ENCODE measurements around the gene FAM13A.
"Not testable (repeated sequence)": the region's sequence is repeated elsewhere in the genome, so short reads cannot be mapped to it uniquely, and the experiment has no call there.

FAM13A gene

DNA sequence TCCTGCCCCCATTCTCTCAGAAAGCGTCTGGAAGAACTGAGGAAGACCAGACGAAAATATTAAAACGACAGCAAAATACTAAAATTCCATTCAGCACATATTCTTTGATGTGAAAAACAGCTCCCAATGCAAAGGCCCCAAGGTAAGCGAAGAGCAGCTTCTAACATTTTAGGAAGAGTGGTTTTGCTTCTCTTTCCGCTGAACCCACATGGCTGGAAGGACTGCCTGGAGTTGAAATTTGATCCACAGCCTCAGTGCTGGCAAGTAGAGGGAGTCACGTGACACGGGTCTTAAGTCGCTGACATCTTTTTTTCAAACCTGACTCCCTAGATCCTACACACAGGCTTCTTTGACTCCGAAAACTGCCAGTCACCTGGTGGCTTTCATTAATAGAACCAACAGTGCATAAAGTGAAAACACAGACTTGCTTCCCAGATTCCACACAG is at the start of gene FAM13A:
Gene FAM13A (minus strand): TSS at position 233 of the 446 bp plus-strand sequence. CDS start 221 bp downstream, at position 12.
- no peak for DNase-seq (ENCODE audit: low read depth in 2 of 2)

DNA sequence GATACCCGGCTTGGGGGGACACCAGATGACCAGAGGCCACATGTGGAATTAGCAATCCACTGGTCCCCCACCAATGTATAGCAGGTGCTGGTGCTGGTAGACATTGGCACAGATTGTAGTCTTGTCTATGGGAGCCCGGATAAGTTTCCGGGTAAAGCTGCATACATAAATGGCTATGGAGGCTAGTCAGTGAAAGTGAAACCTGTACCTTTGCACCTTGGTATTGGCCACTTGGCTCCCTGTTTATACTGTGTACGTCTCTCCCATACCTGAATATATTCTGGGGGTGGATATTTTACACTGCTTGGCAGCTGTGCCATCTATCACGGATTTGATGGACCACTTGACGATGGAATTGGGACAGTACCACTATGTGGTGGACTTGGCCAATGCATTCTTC is 48.7 kb upstream of the FAM13A start:
- DNase-seq (ENCODE audit: low read depth in 2 of 2), result no peak

DNA sequence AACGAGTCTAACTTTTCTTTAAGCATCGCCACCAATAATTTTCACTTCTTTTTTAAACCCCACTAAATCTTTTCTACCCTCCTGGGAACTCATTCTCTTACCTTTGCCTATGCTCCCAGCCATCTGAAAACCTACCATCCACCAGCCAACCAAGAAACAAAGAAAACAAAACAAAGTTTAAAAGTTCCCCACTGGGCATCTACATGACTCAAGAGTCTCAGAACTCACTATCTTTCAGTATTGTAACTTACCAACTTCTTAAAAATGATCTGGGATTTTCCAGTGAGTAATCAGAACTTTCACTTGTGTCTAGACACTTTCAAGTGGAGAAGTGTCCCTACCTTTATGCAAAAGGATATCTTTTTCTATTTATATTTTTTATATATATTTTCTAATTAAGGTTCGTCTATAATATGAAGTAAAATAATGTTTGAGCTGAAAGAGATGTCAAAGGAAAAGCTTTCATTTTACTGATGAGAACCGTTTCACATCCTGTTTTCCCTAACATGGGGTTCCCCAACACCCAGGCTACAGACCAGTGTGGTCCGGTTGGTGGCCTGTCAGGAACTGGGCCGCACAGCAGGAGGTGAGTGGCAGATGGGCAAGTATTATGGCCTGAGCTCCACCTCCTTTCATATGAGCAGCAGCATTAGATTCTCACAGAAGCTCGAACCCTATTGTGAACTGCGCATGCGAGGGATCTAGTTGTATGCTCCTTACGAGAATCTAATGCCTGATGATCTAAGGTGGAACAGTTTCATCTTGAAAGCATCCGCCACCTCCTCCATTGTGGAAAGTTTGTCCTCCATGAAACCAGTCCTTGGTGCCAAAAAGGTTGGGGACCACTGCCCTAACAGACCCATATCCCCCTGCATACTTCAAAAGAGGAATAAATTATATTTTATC is 44.5 kb upstream of the FAM13A start:
- no peak for DNase-seq (ENCODE audit: low read depth in 2 of 2)

DNA sequence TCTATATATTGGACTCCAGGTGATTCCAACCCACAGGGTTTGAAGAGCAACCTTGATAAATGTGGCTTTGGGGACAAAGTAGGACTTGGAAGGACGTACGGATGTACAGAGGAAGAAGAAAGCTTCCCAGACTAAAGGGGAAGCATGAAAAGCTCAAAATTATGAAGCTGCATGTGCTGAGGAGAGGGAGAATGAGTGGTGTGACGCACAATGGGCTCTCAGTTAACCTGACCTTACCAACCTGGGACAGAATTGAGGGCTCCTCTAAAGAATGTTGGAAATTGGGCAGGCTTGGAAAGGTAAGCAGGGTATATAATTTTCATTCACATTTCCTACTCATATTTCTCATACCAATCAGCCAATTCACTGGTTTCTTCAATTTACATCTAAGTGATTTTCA is 43.9 kb upstream of the FAM13A start:
- no peak for DNase-seq (ENCODE audit: low read depth in 2 of 2)

DNA sequence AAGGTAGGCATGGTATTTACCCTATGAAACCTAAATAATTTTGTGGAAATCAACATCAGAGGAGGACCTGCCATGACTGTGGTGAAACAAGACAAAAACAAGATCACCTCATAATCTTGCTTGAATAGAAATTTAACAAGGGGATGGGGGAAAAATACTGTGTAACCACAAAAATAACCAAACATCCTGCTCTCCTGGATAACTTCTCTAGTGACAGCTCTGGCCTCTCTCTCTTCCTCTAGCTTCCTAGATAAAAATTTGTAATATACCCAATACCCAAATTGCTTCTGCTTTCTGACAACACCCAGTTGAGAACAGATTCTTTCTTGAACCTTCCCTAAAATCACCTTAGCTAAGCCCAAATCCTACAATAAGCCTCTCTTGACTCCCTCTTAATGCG is 42.5 kb upstream of the FAM13A start:
- no peak for DNase-seq (ENCODE audit: low read depth in 2 of 2)

DNA sequence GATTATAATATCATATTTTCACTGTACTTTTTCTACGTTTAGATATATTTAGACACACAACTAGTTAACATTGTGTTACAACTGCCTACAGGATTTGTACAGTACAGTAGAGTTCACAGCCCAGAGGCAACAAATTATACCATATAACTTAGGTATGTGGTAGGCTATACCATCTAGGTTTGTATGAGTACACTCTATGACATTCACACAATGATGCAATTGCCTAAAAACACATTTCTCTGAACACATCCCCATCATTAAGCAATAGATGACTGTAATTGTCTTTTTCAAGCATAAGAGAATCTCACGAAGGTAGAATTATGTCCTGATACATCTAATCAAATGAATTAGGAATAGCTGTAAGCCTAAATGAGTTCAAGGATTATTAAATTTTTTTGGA is 42.0 kb upstream of the FAM13A start:
- no peak for DNase-seq (ENCODE audit: low read depth in 2 of 2)

DNA sequence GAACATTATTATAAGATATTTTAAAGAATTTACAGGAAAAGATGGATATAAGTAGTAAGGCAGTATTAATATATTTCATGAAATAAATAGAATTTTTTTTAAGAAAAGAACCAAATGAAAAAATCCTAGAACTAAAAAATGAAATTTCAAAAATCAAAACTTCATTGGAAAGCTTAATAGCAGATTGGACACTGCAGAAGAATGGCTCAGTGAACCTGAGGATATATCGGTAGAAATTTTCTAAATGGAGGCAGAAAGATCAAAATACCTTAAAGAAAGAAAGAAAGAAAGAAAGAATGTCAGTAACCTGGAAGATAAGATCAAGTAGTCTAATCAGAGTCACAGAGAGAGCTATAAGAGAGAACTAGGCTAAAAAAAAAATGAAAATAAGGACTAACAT is 21.3 kb upstream of the FAM13A start:
- DNase-seq (ENCODE audit: low read depth in 2 of 2), result no peak

DNA sequence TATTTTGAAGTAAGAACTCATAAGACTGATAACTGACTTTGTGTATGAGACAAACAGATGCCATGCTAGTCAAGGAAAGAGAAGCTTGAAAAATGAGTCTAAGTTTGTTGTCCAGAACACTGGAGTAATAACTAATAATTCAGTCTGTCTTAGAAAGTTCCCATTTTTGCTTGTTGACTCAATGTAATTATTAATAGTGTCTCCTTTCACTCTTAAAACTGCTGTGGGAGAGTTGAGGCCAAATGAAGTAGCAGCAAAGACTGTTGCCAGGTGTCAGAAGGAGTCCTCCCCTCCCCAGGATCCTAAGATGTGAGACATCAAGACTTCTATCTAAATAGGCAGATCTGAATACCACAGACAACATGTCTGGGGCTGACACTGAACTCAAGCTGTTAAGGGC is 20.8 kb upstream of the FAM13A start:
- no peak for DNase-seq (ENCODE audit: low read depth in 2 of 2)

DNA sequence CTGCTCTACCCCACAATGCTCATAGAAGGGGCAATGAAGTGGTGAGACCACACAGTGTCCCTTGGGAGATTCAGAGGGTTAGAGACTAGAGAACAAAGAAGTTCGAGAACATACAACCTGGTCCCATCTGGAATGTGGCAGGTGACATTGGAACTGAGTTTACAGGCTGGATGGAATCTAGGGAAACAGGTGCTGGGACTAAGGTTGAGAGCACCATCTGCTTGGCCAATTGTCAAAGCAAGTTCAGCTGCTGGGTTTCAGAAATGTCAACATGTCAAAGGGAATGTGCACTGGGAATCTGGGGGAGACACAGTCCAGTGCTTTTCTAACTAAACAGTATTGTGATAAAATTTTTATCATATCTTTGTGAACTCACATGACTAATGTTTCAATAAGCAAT is 15.9 kb upstream of the FAM13A start:
- no peak for DNase-seq (ENCODE audit: low read depth in 2 of 2)

DNA sequence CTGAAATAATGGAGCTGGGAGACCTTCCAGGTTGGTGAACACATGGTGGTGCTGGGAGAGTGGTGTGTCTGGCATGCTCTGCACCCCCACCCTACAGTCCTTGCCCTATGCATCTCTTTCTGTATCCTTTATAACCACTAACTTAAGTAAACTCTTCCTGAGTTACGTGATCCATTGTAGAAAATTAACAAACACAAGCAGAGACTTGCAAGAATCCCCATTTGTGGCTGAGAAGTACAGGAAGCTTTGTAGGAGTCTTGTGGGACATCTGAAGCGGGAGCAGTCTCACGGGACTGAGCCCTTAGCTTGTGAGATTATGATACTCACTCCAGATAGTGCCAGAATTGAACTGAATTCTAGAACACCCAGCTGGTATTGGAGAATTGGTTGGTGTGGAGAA is 14.3 kb upstream of the FAM13A start:
- no peak for DNase-seq (ENCODE audit: low read depth in 2 of 2)

DNA sequence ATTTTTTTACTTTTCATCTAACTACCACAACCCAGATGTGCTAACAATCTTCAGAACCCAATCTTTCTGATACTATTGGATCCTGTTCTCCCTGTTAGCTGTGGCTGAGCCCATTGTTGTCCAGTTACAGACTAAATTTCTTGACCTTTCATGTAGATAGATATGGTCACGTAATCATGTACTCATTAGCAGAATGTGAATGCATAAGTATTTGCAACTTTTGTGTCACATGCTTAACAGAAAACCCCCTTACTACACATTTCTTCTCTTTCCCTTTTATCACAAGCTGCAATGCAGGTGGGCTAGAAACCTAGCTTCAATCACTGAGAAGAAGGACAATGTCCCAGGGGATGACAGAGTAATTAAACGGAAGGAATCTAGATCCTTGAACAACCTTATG is 13.1 kb upstream of the FAM13A start:
- no peak for DNase-seq (ENCODE audit: low read depth in 2 of 2)

DNA sequence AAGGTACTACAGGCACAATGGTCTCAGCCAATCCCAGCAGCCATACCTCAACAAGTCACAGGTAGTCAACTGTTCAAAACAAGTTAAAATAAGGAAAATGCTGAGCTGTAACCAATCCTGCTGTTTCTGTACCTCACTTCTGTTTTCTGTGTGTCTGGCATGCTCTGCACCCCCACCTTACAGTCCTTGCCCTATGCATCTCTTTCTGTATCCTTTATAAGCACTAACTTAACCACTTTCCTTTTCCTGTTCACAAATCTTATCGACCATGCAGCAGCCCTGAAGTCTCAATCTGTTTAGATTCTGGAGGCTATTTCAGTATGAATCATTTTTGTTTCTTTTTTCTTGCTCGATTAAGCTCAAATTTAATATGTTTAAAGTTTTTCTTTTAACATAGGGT is 12.5 kb upstream of the FAM13A start:
- DNase-seq (ENCODE audit: low read depth in 2 of 2), result no peak

DNA sequence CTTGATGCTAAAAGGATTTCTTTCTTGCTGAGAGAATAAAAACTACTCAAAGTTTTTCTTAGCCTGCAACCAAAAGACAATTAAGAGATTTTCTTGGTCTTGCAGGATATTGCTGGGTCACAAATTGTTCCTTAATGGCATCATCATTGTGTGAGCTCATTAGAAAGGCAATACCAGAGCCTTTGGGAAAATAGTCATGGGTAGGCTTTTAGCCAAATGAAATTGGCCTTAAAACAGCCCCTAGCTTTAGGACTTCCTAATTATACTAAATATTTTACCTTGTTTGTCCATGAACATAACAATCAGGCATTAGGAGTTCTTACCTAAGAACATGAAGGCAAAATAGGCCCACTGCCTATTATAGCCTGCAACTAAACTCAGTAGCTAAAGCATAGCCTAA is 10.4 kb upstream of the FAM13A start:
- no peak for DNase-seq (ENCODE audit: low read depth in 2 of 2)

DNA sequence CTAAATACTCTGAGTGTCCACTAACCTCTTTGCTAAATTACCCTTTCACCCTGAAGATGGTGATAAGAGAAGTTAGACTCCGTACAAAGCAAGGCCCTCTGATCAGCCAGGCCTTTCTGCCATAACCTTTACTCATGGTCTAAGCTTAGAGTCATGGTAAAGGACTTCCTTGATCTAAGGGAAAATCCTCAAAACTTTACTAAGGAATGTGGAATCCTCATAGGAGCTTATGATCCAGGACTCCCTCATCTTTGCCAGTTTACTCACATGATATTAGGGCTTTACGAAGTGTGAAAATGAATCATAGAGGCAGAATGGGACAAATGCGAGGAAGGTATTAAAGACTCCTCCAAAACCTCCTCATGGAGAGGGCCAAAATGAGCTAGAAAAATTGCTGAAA is 7.9 kb upstream of the FAM13A start:
- DNase-seq (ENCODE audit: low read depth in 2 of 2), result no peak

DNA sequence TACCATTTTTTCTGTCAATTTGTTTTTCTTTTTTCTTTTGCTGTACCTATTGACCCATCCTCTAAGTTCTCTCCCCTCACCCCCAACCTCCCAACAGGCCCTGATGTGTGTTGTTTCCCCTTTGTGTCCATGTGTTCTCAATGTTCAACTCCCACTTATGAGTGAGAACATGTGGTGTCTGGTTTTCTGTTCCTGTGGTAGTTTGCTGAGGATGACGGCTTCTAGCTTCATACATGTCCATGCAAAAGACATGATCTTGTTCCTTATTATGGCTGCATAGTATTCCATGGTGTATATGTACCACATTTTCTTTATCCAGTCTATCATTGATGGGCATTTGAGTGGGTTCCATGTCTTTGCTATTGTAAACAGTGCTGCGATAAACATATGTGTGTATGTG is 859 bp upstream of the FAM13A start:
- DNase-seq (ENCODE audit: low read depth in 2 of 2), result not testable (repeated sequence)

DNA sequence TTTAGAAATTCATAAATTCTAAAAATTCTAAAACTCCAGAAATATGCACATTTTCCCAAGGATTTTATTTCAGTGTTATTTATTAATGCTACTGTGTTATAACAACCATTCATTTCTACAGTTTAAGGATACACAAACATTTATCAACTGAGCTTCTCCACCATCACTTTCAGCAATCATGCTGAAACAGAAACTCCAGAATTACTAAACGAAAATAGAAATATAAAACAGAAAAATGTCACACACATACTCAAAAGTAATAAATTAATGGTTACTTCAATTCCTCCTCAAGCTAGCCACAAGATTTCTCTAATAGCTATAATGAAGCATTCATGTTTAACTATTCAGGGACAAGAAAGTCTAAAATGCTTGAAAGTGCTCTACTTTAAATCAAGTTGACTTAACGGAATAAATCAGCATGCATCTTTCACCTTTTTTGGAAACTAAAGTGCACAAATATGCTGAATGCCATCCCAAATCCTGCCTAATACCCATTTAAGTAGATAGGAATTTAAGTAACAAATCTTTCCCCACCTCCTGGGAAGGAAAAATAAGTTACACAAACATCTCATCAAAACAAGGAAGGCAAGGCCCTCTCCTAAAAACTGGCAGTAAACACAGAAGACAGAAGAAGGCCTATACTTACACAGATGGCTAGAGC is 563 bp downstream of the FAM13A start:
- DNase-seq (ENCODE audit: low read depth in 2 of 2), result no peak

DNA sequence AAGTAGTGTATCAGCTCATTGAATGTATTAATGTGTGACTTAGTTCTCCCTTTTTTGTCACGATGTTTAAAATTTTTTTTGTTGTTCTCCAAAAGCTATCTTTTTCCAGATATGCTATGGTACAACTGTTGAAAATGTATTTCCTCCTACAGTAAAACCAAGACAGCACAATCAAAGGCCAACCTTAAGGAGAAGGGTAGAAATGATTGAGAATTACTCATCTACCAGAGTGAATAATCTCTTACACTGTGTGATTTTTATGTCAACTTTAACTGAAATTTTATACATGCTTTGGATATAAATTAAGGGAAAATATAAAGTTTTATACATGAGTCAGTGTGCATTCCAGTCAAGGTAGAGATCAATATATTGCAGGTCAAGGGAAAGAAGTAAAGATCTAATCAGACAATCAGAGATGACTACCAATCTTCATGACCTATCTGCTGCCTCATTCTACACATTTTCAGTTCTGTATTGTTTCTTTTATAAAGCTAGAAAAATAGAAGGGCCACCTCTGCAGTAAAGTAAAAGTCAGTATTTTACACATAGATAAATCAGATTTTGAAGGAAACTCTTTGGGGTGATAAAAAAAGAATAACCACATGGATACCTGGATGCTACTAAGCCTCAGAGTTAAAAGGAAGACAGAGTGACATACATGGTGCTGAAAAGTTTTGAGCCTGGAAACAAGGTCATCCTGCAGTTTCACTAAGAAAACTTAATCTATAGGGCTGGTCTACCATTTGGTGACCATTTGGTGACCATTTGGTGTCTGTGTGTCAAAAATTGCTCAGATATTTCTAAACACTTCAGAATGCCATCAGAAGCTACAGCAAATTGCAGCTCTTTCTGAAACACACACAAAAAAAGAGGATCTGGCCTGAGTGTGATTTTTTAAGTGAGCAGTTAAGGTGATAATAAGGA is 1.6 kb downstream of the FAM13A start:
- no peak for DNase-seq (ENCODE audit: low read depth in 2 of 2)

DNA sequence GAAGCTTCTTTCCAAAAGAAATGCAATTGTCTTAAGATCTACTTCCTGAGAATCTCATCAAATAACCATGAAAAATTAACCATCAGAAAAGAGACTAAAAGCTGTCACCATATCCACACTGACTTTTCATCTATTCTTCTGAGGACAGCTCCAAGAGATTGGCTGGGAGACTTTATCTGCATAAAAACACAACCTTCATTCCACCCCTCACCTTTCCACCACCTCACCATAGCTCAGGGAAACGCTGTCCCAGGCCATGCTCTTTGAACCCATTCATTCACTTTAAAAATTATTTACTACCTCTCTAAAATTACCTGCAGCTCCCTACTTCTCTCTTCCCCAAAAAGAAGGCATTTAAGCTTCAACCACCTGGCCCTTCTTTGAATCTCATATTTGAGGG is 2.4 kb downstream of the FAM13A start:
- no peak for DNase-seq (ENCODE audit: low read depth in 2 of 2)

DNA sequence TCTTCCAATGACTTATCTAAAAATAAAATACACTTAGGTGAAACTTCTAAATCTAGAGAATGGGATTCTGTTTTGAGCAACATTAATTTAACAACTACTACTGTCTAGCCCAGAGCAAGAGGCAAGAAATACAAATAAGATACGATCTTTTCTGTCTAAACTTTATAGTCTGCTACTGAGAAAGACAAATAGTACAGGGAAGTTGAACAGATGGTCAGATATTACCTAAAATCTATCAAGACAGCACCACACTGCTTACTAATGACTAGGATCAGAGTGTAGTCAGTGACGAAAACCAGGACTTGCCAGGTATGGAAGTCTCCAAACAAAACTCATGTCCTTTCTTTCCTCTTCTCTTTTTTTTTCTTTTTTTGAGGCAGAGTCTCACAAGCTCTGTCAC is 7.1 kb downstream of the FAM13A start:
- no peak for DNase-seq (ENCODE audit: low read depth in 2 of 2)

DNA sequence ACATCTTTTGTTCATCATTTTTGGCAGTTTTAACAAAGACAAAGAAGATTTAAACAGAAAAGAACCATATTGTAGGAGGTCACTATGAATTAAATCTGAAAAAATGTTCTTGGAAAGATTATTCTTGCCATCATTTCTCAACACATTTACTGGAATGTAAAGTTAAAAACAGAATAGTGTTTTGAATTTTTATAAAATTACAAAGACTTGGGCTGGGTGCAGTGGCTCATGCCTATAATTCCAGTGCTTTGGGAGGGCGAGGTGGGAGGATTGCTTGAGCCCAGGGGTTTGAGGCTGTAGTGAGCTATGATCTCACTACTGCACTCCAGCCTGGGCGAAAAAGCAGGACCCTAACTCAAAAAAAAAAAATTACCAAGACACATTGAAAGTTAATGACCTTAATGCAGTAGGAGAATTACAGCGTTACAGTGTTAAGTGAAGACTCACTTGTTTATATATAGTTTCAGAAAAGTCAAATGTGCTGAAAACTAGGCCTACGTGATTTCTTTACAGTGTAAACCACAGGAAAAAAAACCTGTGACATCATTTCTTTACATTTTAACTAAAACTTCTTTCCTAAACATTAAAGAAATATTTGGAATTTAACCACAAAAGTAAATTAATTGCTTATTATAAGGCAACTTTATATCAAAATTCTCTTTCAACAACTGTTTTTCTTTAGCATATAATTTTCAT is 7.9 kb downstream of the FAM13A start:
- DNase-seq (ENCODE audit: low read depth in 2 of 2), result no peak

DNA sequence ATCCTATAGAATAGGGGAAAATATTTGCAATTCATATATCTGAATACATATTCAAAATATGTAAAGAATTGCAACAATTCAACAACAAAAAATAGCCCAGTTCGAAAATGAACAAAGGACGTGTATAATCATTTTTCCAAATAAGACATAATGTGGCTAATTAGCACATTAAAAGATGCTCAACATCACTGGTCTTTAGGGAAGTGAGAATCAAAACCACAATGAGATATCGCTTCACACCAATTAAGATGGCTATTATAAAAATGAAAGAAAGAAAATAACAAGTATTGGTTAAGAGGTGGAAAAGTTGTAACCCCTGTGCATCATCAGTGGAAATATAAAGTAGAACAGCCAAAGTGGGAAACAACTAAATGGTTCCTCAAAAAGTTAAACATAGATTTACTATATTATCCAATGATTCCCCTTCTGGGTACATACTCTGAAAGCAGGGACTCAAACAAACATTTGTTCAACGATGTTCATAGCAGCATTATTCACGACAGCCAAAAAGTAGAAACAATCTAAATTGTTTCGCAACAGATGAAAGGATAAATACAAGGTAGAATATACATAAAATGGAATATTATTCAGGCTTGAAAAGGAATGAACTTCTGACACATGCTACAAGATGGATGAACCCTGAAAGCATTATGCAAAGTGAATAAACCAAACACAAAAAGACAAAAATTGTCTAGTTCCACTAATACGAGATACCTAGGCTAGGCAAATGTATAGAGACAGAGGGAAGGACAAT is 12.7 kb downstream of the FAM13A start:
- no peak for DNase-seq (ENCODE audit: low read depth in 2 of 2)

Measured in stimulated activated CD8-positive, alpha-beta memory T cell treated with anti-CD3 and anti-CD28 coated beads, Interleukin-15, amount 100 ng/mL, for 48 hours (primary cell).